Measurements from ENCODE around the gene RBM4B. TPM values are rescaled to one million over a fixed set of nuclear protein-coding genes. Genes with fewer than 3 reads are reported as not detected.

The RBM4B gene
- total and polyA plus RNA-seq, 2 of the 4 experiments (the other 2 are of a cell fraction): 23.1 to 26.7 TPM

DNA sequence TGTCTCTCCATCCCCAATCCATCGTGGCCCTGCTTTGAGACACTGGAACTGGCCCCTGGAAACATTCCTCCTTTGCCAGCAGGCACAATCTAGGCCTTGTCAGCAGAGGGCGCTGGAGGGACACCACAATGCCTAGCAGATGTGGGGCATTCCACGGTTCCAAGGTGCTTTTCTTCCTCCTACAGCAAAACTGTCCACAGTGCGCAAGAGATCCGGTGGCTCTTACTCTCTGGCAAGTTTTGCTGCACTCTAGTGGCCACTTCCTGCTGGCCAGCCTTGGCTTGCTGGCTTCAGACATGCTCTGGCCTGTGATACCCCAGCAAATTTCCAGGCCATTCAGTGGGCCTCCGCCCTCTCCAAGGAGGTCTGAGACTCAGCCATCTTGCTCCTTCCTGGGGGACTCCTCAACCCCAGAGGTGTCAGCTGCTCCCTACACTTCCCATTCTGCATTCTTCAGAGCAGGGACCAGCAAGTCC is 17.1 kb upstream of the RBM4B start:
- H3K36me3 ChIP-seq (ENCODE audit: control insufficient read depth, insufficient read depth, low read length): no peaks in the 10 kb centered on the region
- no peak overlapping the region for H2AK5ac ChIP-seq (ENCODE audit: low read depth, low read length)
- no peak overlapping the region for H3K18ac ChIP-seq (ENCODE audit: low read depth, low read length)
- H3K4me3 ChIP-seq (ENCODE audit: insufficient read depth, low read depth, low read length): no peak overlapping the region
- no peak overlapping the region for H2BK20ac ChIP-seq (ENCODE audit: low read depth, low read length)
- ATAC-seq (ENCODE audit: low read depth) (peak; percentile 99), DNase-seq (peak; percentile 98)
- H3K9ac ChIP-seq (ENCODE audit: low read depth, low read length): no peak overlapping the region
- no peak overlapping the region for H2BK120ac ChIP-seq (ENCODE audit: low read depth, low read length)
- peak; percentile 98 for TF ChIP-seq SMC3 (IDR thresholded peaks at IDR 0.05; ENCODE audit: low read depth, low read length)
- 0 out of 2 replicates have a peak, but pooled peaks have one; percentile 11 for TF ChIP-seq MXI1 (IDR thresholded peaks at IDR 0.05; ENCODE audit: borderline replicate concordance, low read depth, low read length)
- TF ChIP-seq BHLHE40 (IDR thresholded peaks at IDR 0.05; ENCODE audit: low read depth, low read length): no peak
- TF ChIP-seq, protein P1, sequence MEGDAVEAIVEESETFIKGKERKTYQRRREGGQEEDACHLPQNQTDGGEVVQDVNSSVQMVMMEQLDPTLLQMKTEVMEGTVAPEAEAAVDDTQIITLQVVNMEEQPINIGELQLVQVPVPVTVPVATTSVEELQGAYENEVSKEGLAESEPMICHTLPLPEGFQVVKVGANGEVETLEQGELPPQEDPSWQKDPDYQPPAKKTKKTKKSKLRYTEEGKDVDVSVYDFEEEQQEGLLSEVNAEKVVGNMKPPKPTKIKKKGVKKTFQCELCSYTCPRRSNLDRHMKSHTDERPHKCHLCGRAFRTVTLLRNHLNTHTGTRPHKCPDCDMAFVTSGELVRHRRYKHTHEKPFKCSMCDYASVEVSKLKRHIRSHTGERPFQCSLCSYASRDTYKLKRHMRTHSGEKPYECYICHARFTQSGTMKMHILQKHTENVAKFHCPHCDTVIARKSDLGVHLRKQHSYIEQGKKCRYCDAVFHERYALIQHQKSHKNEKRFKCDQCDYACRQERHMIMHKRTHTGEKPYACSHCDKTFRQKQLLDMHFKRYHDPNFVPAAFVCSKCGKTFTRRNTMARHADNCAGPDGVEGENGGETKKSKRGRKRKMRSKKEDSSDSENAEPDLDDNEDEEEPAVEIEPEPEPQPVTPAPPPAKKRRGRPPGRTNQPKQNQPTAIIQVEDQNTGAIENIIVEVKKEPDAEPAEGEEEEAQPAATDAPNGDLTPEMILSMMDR (conservative IDR thresholded peaks at IDR 0.05; ENCODE audit: low read depth, low read length): peak; percentile 98
- peak; percentile 34; the same call in 1 of the 2 replicates for TF ChIP-seq CEBPB (IDR thresholded peaks at IDR 0.05; ENCODE audit: low read depth, low read length)
- peak; percentile 69; the same call in 1 of the 2 replicates for TF ChIP-seq MAZ (IDR thresholded peaks at IDR 0.05; ENCODE audit: borderline replicate concordance, low read depth, low read length)
- TF ChIP-seq POLR2A (IDR thresholded peaks at IDR 0.05; ENCODE audit: low read depth, low read length): peak; percentile 61
- peak; percentile 90 for TF ChIP-seq RAD21 (IDR thresholded peaks at IDR 0.05; ENCODE audit: low read length)
- peak; percentile 53 for TF ChIP-seq MAFK (IDR thresholded peaks at IDR 0.05; ENCODE audit: low read depth, low read length)
- no peak for TF ChIP-seq RFX5 (IDR thresholded peaks at IDR 0.05; ENCODE audit: low read depth, low read length)
- ChIA-PET POLR2A (ENCODE audit: unreplicated experiment) (no interaction called here), CTCF (interaction anchor here (0.7 to 1.8 kb wide), 5 partner anchors 15 to 139 kb away, joined by 3 to 5 read pairs (median 3); partner anchors contain the start of gene RBM4)
- dilution Hi-C loops (cut with HindIII; ENCODE audit: low sequenced_read_pairs, unreplicated experiment): no loop called here
- no peak overlapping the region for H3K4me2 ChIP-seq (ENCODE audit: low read depth, low read length)
- H2BK5ac ChIP-seq (ENCODE audit: low read depth, low read length, poor library complexity, severe bottlenecking): no peak overlapping the region
- BruUV-seq (replicated peaks): no TSS peak
- no peak overlapping the region for H4K91ac ChIP-seq (ENCODE audit: insufficient read depth, low read depth, low read length)
- no peak overlapping the region for H2BK15ac ChIP-seq (ENCODE audit: low read depth, low read length)
- no peaks in the 10 kb centered on the region for H3K4me1 ChIP-seq (ENCODE audit: control insufficient read depth, insufficient read depth, low read length)
- in situ Hi-C loops (cut with MboI; ENCODE audit: low sequenced_read_pairs): loop anchor here (5.0 kb wide), 2 partner anchors 138 to 283 kb away; partner anchors contain the start of gene C11orf86
- no peaks in the 10 kb centered on the region for H4K20me1 ChIP-seq (ENCODE audit: insufficient read depth, low read length)
- H4K8ac ChIP-seq (ENCODE audit: low read depth in 2 of 2, low read length in 2 of 2): peak overlapping the region in 1 of 2 experiments; percentile 28; a peak in 1 of 4 replicates
- no peak overlapping the region for H3K4ac ChIP-seq (ENCODE audit: low read depth, low read length)
- H3K27me3 ChIP-seq (ENCODE audit: control insufficient read depth, insufficient read depth, low read length): no peaks in the 10 kb centered on the region; the same call in 1 of the 2 replicates
- H3K23ac ChIP-seq (ENCODE audit: low read depth, low read length): no peak overlapping the region
- H3K9me1 ChIP-seq (ENCODE audit: insufficient read depth, low read length): no peaks in the 10 kb centered on the region
- peak overlapping the region; percentile 88 for H2AK9ac ChIP-seq (replicated peaks; ENCODE audit: low read depth, low read length, poor library complexity)
- WGBS, 2 experiments (ENCODE audit: extremely low coverage in 2 of 2, insufficient read length in 1 of 2): 13% methylated on average over 3 of the region's 6 CpGs; no CpG with 5 or more reads in 1 of the 2 experiments
- no peak overlapping the region for H3K27ac ChIP-seq (ENCODE audit: insufficient read depth, low read length)
- H3K79me1 ChIP-seq (ENCODE audit: low read depth in 1 of 2, low read length in 2 of 2): no peaks in the 10 kb centered on the region
- intact Hi-C loops (cut with micrococcal nuclease): loop anchor here (1.0 kb wide), 4 partner anchors 140 to 286 kb away; no protein-coding TSS in a partner anchor
- no peak overlapping the region for H4K5ac ChIP-seq (ENCODE audit: low read depth, low read length)
- H3K14ac ChIP-seq (replicated peaks; ENCODE audit: low read depth, low read length): no peak overlapping the region
- H3K9me3 ChIP-seq (ENCODE audit: control insufficient read depth, insufficient read depth, low read length): peaks cover 5% of the 10 kb centered on the region
- H3K56ac ChIP-seq (ENCODE audit: extremely low read depth, insufficient read depth, low read length): no peak overlapping the region
- peak overlapping the region; percentile 81 for H2AFZ ChIP-seq (replicated peaks; ENCODE audit: low read length, poor library complexity)
